MCF 10A (cell line): Measurements from ENCODE around the gene STAT5B. TPM values are rescaled to one million over a fixed set of nuclear protein-coding genes. Genes with fewer than 3 reads are reported as not detected.

ENCODE experiments used
- BruUV-seq: library from RNA; stranded (reverse); fragments of 400-500 nt; replicated peaks from 2 replicates; lab custom pipeline; 2021; lab: Mats Ljungman, UMichigan
- CTCF ChIA-PET: fragments of 300-600 bp; sonication (Branson Sonifier 250); formaldehyde crosslinking; extraction: SDS; loops from one replicate; lab custom pipeline; 2021; ENCODE audit warnings: antibody characterized with exemption, inconsistent platforms; lab: Yijun Ruan, JAX
- POLR2A ChIA-PET: fragments of 300-600, 350-650 bp; sonication (Branson Sonifier 250); formaldehyde crosslinking; extraction: SDS; loops from one replicate; lab custom pipeline; 2020; ENCODE audit warnings: antibody characterized with exemption, inconsistent platforms; lab: Yijun Ruan, JAX
- DNase-seq: peaks from one replicate; pipeline ENCODE4 v3.0.0-alpha.2; 2018; ENCODE audit not compliant: unreplicated experiment
- H3K27ac Mint-ChIP-seq: one replicate; pipeline ENCODE4 v1.8.0; 2022; ENCODE audit warnings: mild to moderate bottlenecking, low read depth, mixed read lengths; ENCODE audit not compliant: unreplicated experiment
- H3K27me3 Mint-ChIP-seq: one replicate; pipeline ENCODE4 v1.8.0; 2022; ENCODE audit warnings: mixed read lengths; ENCODE audit not compliant: insufficient read depth, unreplicated experiment
- H3K36me3 Mint-ChIP-seq: one replicate; pipeline ENCODE4 v1.8.0; 2022; ENCODE audit warnings: mild to moderate bottlenecking, moderate library complexity, mixed read lengths; ENCODE audit not compliant: insufficient read depth, unreplicated experiment
- H3K4me1 Mint-ChIP-seq: one replicate; pipeline ENCODE4 v1.8.0; 2022; ENCODE audit warnings: mixed read lengths; ENCODE audit not compliant: insufficient read depth, unreplicated experiment
- H3K4me3 Mint-ChIP-seq: one replicate; pipeline ENCODE4 v1.8.0; 2022; ENCODE audit warnings: mild to moderate bottlenecking, moderate library complexity, mixed read lengths; ENCODE audit not compliant: unreplicated experiment
- H3K9me3 Mint-ChIP-seq: one replicate; pipeline ENCODE4 v1.8.0; 2022; ENCODE audit warnings: mixed read lengths; ENCODE audit not compliant: unreplicated experiment
- intact Hi-C: fragments of 100-400 bp; cut with micrococcal nuclease; formaldehyde crosslinking; loops from 2 replicates; pipeline ENCODE4 v1.14.1; 2022
- total RNA-seq: library from RNA; stranded (reverse); gene quantifications from 2 replicates; pipeline ENCODE4 v1.2.3, GENCODE V29; 2022
- TF ChIP-seq, protein P1 (sequence below): fragments of 200-600 bp; IDR thresholded peaks from one replicate; pipeline ENCODE4 v1.8.0; 2022; ENCODE audit warnings: antibody characterized with exemption, mild to moderate bottlenecking; ENCODE audit not compliant: unreplicated experiment

STAT5B gene
- total RNA-seq, 1 experiment from 2014 or later: 29.8 TPM

DNA sequence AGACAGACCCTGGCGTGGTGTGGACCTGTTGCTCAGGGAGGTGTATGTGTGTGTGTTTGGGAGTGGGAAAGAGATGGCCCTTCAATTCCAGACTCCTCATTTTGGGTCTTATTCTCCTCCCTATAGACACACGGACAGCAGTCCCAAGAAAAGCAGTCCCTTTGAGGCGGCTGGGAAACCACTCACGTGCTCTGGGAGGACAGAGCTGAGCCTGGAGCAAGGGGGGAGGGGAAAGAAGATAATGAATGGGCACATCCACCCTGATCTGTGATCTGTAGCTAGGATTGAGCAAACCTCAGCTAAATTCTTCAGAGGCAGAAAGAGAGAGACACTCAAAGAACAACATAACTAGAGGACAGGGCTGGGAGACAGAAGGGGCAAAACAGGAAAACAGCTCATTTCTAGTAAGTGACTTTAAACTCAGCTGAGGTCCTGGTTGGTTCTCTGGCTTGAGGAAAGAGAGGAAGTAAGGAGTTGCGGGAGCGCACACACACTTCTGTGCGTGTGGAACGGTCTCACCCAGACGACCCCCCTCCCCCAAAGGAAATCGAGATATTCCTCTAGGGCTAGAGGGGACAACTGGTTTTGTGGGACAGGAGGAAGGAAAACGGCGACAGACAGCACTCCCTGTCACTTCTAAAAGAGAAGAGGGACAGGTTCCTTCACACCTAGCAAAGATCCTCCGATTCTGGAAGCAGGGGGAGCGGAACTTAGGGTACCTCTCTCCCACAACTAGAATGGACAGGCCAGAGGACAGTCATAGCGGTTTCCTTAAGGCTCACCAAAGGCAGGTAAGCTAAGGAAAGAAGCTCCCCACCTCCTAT is 122.1 kb downstream of the STAT5B start:
- Mint-ChIP-seq H3K4me1 (peaks cover 16% of the 10 kb centered on the region), H3K9me3 (no peaks in the 10 kb centered on the region), H3K27me3 (no peaks in the 10 kb centered on the region), H3K36me3 (peaks cover 7% of the 10 kb centered on the region), H3K4me3 (peak overlapping the region; percentile 84), H3K27ac (peak overlapping the region; percentile 90)
- ChIA-PET CTCF (interaction anchor here (0.7 to 1.4 kb wide), 3 partner anchors 128 to 417 kb away, joined by 3 read pairs; no protein-coding TSS in a partner anchor), POLR2A (interaction anchor here (0.6 to 2.2 kb wide), 17 partner anchors 16 to 1234 kb away, joined by 3 to 13 read pairs (median 4); partner anchors contain the start of genes ACLY, CNP, DNAJC7 and GHDC)
- no peak for DNase-seq
- TSS peak; percentile 38 for BruUV-seq
- TF ChIP-seq, protein P1, sequence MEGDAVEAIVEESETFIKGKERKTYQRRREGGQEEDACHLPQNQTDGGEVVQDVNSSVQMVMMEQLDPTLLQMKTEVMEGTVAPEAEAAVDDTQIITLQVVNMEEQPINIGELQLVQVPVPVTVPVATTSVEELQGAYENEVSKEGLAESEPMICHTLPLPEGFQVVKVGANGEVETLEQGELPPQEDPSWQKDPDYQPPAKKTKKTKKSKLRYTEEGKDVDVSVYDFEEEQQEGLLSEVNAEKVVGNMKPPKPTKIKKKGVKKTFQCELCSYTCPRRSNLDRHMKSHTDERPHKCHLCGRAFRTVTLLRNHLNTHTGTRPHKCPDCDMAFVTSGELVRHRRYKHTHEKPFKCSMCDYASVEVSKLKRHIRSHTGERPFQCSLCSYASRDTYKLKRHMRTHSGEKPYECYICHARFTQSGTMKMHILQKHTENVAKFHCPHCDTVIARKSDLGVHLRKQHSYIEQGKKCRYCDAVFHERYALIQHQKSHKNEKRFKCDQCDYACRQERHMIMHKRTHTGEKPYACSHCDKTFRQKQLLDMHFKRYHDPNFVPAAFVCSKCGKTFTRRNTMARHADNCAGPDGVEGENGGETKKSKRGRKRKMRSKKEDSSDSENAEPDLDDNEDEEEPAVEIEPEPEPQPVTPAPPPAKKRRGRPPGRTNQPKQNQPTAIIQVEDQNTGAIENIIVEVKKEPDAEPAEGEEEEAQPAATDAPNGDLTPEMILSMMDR: no peak
- intact Hi-C loops: no loop called here

Other genes starting within 250 kb of the STAT5B start
- 0.72 and 0.81 TPM in 2 replicates for gene C17orf113, start 225.8 kb downstream of the STAT5B start, total RNA-seq
- gene ZNF385C, start 177.9 kb downstream of the STAT5B start, total RNA-seq: 0.26 and 0.44 TPM in 2 replicates
- 2.8 and 4.2 TPM in 2 replicates for gene DHX58, start 163.7 kb downstream of the STAT5B start, total RNA-seq
- 37.4 and 44.6 TPM in 2 replicates for gene KAT2A, start 155.0 kb downstream of the STAT5B start, total RNA-seq
- not detected in 2 replicates for gene HSPB9, start 153.6 kb downstream of the STAT5B start, total RNA-seq
- gene RAB5C, start 121.4 kb downstream of the STAT5B start, total RNA-seq: 101 and 119 TPM in 2 replicates
- not detected in 2 replicates for gene KCNH4, start 95.2 kb downstream of the STAT5B start, total RNA-seq
- gene HCRT, start 90.9 kb downstream of the STAT5B start, total RNA-seq: not detected in 2 replicates
- gene GHDC, start 81.9 kb downstream of the STAT5B start, total RNA-seq: 6.8 and 8.9 TPM in 2 replicates
- 1.0 and 1.7 TPM in 2 replicates for gene STAT5A, start 12.1 kb upstream of the STAT5B start, total RNA-seq
- gene STAT3, start 112.1 kb upstream of the STAT5B start, total RNA-seq: 89.2 and 115 TPM in 2 replicates
- gene CAVIN1, start 146.9 kb upstream of the STAT5B start, total RNA-seq: 137 and 143 TPM in 2 replicates
- gene ATP6V0A1, start 182.5 kb upstream of the STAT5B start, total RNA-seq: 56.0 and 60.5 TPM in 2 replicates